C4-2B (cell line): ENCODE measurements around the gene DSC1.

Experiments used
- CTCF ChIP-seq: fragments of 450-650 bp; conservative IDR thresholded peaks from 2 replicates; pipeline ENCODE4 v1.5.1; 2017; ENCODE audit warnings: mild to moderate bottlenecking
- ZFX ChIP-seq: fragments of 450-650 bp; IDR thresholded peaks from 2 replicates; pipeline ENCODE4 v1.6.1; 2017

DNA sequence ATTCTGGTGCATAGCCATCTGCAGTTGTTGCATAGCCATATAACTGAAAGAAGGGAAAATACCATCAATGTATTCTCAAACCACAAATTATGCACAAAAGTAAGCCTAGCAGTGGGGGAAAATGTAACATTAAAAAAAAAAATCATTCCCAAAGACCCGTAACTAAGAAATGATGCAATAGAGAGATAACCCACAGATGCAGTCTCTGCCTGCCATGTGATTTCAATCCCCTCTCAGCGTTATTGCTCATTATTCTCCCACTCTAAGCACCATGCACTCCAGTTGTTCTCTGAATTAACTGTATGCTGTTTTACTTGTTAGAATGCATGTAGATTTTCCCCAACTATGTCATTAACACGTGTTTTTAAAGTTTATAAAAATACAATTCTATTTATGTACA, 14.1 kb downstream of the DSC1 start:
- TF ChIP-seq CTCF (no peak), ZFX (no peak)
